HCT116 (cell line): Measurements from ENCODE around the gene TMEM40.

Source experiments
- POLR2A ChIP-seq: IDR thresholded peaks from 2 replicates; pipeline ENCODE4 v1.7.0; 2011; ENCODE audit warnings: borderline replicate concordance; ENCODE audit not compliant: insufficient read depth, insufficient read length; ENCODE audit errors: extremely low read depth
- POLR2AphosphoS5 ChIP-seq: IDR thresholded peaks from 2 replicates; pipeline ENCODE4 v1.6.1; 2011; ENCODE audit warnings: mild to moderate bottlenecking, low read depth, low read length, moderate library complexity

- no peak for TF ChIP-seq POLR2AphosphoS5
- no peak for TF ChIP-seq POLR2A
Observed at GRCh38 chr3:12771236-12771635, 12.2 kb upstream of the TMEM40 start.
